Tibial nerve (tissue), 4 donors: ENCODE data around the gene C6orf120. TPM values are rescaled to one million over a fixed set of nuclear protein-coding genes. Genes with fewer than 3 reads are reported as not detected.
A peak's percentile ranks its signal among the peaks of the same experiment; 100 is the strongest.

Experiments
- DNase-seq, 2 donors: peaks; one replicate each; pipeline ENCODE4 v3.0.0-alpha.2; 2019; ENCODE audit warnings: low spot score in 2 of 2
- H3K27ac ChIP-seq, 4 donors: fragments of 200-600 bp; sonication (generic) in 3 of 4; one replicate each; pipeline ENCODE4 v1.5.1; 2017 to 2019; ENCODE audit warnings: mild to moderate bottlenecking in 1 of 4
- H3K27me3 ChIP-seq, 2 donors: fragments of 200-600 bp; sonication (generic) in 1 of 2; one replicate each; pipeline versions ENCODE4 v1.5.1 to v1.6.0; 2017 to 2019
- H3K36me3 ChIP-seq, 3 donors: fragments of 200-600 bp; sonication (generic); one replicate each; pipeline ENCODE4 v1.5.1; 2018 to 2019
- H3K4me1 ChIP-seq, 4 donors: fragments of 200-600 bp; sonication (generic) in 3 of 4; one replicate each; pipeline ENCODE4 v1.5.1; 2017 to 2019
- H3K4me3 ChIP-seq, 4 donors: fragments of 200-600 bp; sonication (generic) in 3 of 4; one replicate each; pipeline ENCODE4 v1.5.1; 2017 to 2019; ENCODE audit warnings: mild to moderate bottlenecking in 1 of 4, moderate library complexity in 1 of 4
- H3K9me3 ChIP-seq, 4 donors: fragments of 200-600 bp; sonication (generic) in 3 of 4; one replicate each; pipeline ENCODE4 v1.5.1; 2017 to 2019
- CTCF ChIP-seq, 5 experiments: fragments of 200-600 bp in 3 of 5; fragments of 450-650 bp in 2 of 5; sonication (generic) in 3 of 5; IDR thresholded peaks; one replicate each; pipeline ENCODE4 v1.5.1; 2016 to 2019; ENCODE audit warnings: antibody characterized with exemption in 5 of 5, mild to moderate bottlenecking in 3 of 5, moderate library complexity in 2 of 5
- EP300 ChIP-seq, 2 donors: sonication (generic); formaldehyde crosslinking; IDR thresholded peaks; one replicate each; pipeline ENCODE4 v1.6.1; 2017; ENCODE audit warnings: antibody characterized with exemption in 2 of 2, mild to moderate bottlenecking in 1 of 2
- POLR2A ChIP-seq, 2 donors: fragments of 450-650 bp; IDR thresholded peaks; one replicate each; pipeline ENCODE4 v1.6.1; 2017; ENCODE audit warnings: antibody characterized with exemption in 2 of 2, mild to moderate bottlenecking in 2 of 2, moderate library complexity in 2 of 2
- WGBS, 2 donors: methylation state at CpG; one replicate each; pipeline ENCODE4 v1.1.5; 2018; 5-methylcytosine and 5-hydroxymethylcytosine counted together
- total RNA-seq, 4 donors: library from RNA; depleted of rRNA; stranded (reverse); fragments of >200 nt; gene quantifications; one replicate each; pipeline ENCODE4 v1.1.0, GENCODE V29; 2016

The C6orf120 gene
- total RNA-seq, 4 donors from 2014 or later = 42.0 to 47.5 (median 45.0) TPM

DNA sequence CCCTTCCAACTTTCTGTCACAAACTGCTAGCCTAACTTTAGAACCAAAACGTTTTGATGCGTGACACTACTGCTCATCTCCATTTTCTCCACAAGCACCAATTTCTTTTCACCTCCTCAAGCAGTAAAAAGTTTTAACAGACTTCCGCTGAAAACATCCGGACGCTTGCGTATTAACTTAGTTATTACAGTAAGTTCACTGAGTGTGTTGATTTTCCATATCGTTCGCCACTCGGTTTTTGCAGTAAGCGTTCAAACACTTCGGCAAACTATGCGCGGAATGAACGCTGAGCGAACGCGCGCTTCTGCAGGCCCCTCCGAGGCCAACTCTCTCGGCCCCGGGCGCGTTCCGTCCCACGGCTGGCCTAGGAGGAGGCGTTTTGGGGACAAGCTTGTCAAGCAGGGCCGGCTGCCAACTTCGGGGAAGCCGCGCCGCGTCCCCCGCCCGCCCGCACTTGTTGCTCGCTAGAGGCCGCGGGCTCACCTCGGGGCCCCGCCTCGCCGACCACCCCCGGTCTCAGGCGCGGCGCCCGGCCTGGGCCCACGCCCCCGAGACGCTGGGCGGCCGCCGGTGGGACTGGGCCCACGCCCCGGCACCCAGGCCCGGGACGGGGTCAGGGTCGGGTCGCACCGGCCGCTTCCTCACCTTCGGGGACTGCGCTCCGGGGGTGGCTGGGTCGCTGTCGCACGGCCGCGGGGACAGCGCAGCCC, 21.4 kb downstream of the C6orf120 start:
- Histone ChIP-seq H3K4me1 (peaks cover 4 to 50% (median 14%) of the 10 kb centered on the region in 4 donors), H3K4me3 (peak overlapping the region; percentile 52 to 77 (median 68))
- TF ChIP-seq EP300 (IDR thresholded peaks at IDR 0.05) (peak in 1 of 2 donors; percentile 67), POLR2A (IDR thresholded peaks at IDR 0.05) (no peak)

GRCh38 chr6:169723991-169724493, 22.1 kb downstream of the C6orf120 start:
- peaks cover 4 to 47% (median 14%) of the 10 kb centered on the region in 4 donors for H3K4me1 ChIP-seq
- no peaks in the 10 kb centered on the region for H3K27me3 ChIP-seq
- no peaks in the 10 kb centered on the region for H3K36me3 ChIP-seq
- no peak for DNase-seq
- TF ChIP-seq CTCF (IDR thresholded peaks at IDR 0.05) = no peak
- TF ChIP-seq POLR2A (IDR thresholded peaks at IDR 0.05) = no peak
- no peak for TF ChIP-seq EP300 (IDR thresholded peaks at IDR 0.05)
- WGBS, 2 donors = 0 to 1% methylated on average over 2 to 26 of the region's 89 CpGs
- H3K27ac ChIP-seq = peak overlapping the region; percentile 77 to 98 (median 88)
- peak overlapping the region in 3 of 4 donors; percentile 42 to 77 (median 63) for H3K4me3 ChIP-seq
- no peaks in the 10 kb centered on the region for H3K9me3 ChIP-seq

More for the DNA sequence above, 21.4 kb downstream of the C6orf120 start:
- 0% methylated on average over 25 to 34 of the region's 70 CpGs for WGBS, 2 donors
- Histone ChIP-seq H3K9me3 (no peaks in the 10 kb centered on the region), H3K36me3 (no peaks in the 10 kb centered on the region), H3K27me3 (no peaks in the 10 kb centered on the region), H3K27ac (peak overlapping the region; percentile 90 to 98 (median 92))
- DNase-seq = peak; percentile 47 to 55

GRCh38 chr6:169724494-169725124, 22.7 kb downstream of the C6orf120 start, which contains the start of gene PHF10:
Gene PHF10, minus strand, starts transcription at chr6:169724500. Its CDS starts 569 bp downstream, at chr6:169723931.
- peak in 1 of 2 donors; percentile 19 for DNase-seq
- Histone ChIP-seq H3K4me3 (peak within 1 kb of the TSS; percentile 61 to 79 (median 76)), H3K27ac (peak within 1 kb of the TSS; percentile 90 to 98 (median 96)), H3K4me1 (peaks cover 4 to 47% (median 14%) of the 10 kb centered on the region in 4 donors), H3K27me3 (no peaks in the 10 kb centered on the region), H3K9me3 (no peaks in the 10 kb centered on the region), H3K36me3 (no peaks in the 10 kb centered on the region)
- TF ChIP-seq CTCF (IDR thresholded peaks at IDR 0.05) (no peak), EP300 (IDR thresholded peaks at IDR 0.05) (no peak)
- WGBS, 2 donors = 0% methylated on average over 20 of the region's 89 CpGs; no CpG with 5 or more reads in 1 of the 2 donors

- Histone ChIP-seq H3K27me3 (no peaks in the 10 kb centered on the region), H3K9me3 (no peaks in the 10 kb centered on the region), H3K4me1 (peaks cover 4 to 44% (median 14%) of the 10 kb centered on the region in 4 donors), H3K27ac (peak overlapping the region; percentile 87 to 98 (median 96)), H3K36me3 (no peaks in the 10 kb centered on the region), H3K4me3 (peak overlapping the region; percentile 61 to 79 (median 70))
- peak in 1 of 2 donors; percentile 50 for DNase-seq
- 22 to 29% methylated on average over 21 to 29 of the region's 29 CpGs for WGBS, 2 donors
- peak in 1 of 2 donors; percentile 43 for TF ChIP-seq POLR2A (IDR thresholded peaks at IDR 0.05)
- TF ChIP-seq CTCF (IDR thresholded peaks at IDR 0.05) = no peak
- TF ChIP-seq EP300 (IDR thresholded peaks at IDR 0.05) = peak in 1 of 2 donors; percentile 76
Measured at GRCh38 chr6:169725125-169726048, 23.5 kb downstream of the C6orf120 start.

DNA sequence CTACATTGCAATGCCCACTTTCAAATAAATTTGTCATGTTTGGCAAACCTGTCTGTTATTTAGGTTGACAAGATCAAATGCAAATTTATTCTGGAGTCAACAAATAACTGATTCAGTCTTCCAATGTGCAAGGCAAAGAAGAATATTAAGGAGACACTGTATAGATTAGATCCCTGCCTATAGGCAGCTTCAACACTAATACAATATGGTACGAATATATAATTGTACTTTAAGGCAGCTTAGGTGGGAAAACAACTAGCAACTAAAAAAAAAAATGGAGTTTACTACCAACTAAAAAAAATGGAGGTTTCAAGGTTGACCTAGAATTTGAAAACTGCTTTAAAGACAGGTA, 24.1 kb downstream of the C6orf120 start:
- no peak overlapping the region for H3K4me3 ChIP-seq
- no peaks in the 10 kb centered on the region for H3K36me3 ChIP-seq
- TF ChIP-seq POLR2A (IDR thresholded peaks at IDR 0.05) = no peak
- TF ChIP-seq CTCF (IDR thresholded peaks at IDR 0.05) = no peak
- TF ChIP-seq EP300 (IDR thresholded peaks at IDR 0.05) = no peak
- peak overlapping the region in 2 of 4 donors; percentile 97 to 98 for H3K27ac ChIP-seq
- no peak for DNase-seq
- no peaks in the 10 kb centered on the region for H3K9me3 ChIP-seq
- H3K27me3 ChIP-seq = no peaks in the 10 kb centered on the region
- WGBS, 2 donors = 91 to 94% methylated on average over 1 of the region's 1 CpG
- peaks cover 4 to 37% (median 13%) of the 10 kb centered on the region in 4 donors for H3K4me1 ChIP-seq
